OCI-LY3 (cell line): ENCODE data around the gene LPCAT1.

ENCODE experiments used
- EZH2phosphoT487 ChIP-seq: fragments of 200-600 bp; shearing (Covaris generic); IDR thresholded peaks from 2 replicates; pipeline ENCODE4 v1.6.1; 2018; ENCODE audit warnings: antibody characterized with exemption, mixed run types, low read depth
- TF ChIP-seq, protein P1 (sequence below): fragments of 200-600, 300-600 bp; sonication (generic); IDR thresholded peaks from 2 replicates; pipeline ENCODE4 v1.5.1; 2014; ENCODE audit warnings: antibody characterized with exemption, low read length, low read depth

DNA sequence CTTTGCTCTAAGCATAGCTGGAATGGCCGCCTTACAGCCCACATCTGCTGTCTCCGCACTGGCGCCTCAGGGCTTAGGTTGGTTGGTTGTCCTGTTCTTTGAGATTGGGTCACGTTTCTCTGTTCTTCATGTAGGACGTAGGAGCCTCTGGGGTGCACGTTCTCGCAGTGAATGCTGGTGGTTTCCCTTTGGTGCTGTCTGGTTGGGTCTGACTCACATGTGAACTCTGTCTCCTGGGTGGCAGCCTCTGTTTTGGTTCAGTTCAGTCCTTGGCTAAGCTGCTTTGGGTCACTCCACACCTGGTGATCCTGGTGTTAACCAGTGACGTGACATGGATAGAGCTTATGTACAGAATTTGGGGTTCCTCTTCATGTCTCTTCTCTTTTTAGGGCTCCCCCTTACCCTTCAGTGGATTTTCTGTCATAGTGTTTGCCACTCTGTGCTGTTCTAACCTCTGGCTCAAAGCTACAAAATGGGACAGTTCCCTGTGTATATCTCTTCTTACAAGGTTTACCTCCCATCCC is 12.6 kb upstream of the LPCAT1 start:
- TF ChIP-seq, protein P1, sequence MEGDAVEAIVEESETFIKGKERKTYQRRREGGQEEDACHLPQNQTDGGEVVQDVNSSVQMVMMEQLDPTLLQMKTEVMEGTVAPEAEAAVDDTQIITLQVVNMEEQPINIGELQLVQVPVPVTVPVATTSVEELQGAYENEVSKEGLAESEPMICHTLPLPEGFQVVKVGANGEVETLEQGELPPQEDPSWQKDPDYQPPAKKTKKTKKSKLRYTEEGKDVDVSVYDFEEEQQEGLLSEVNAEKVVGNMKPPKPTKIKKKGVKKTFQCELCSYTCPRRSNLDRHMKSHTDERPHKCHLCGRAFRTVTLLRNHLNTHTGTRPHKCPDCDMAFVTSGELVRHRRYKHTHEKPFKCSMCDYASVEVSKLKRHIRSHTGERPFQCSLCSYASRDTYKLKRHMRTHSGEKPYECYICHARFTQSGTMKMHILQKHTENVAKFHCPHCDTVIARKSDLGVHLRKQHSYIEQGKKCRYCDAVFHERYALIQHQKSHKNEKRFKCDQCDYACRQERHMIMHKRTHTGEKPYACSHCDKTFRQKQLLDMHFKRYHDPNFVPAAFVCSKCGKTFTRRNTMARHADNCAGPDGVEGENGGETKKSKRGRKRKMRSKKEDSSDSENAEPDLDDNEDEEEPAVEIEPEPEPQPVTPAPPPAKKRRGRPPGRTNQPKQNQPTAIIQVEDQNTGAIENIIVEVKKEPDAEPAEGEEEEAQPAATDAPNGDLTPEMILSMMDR, result no peak
- no peak for TF ChIP-seq EZH2phosphoT487
